Calu3 (cell line): Measurements from ENCODE around the gene ANO2. TPM values are rescaled to one million over a fixed set of nuclear protein-coding genes. Genes with fewer than 3 reads are reported as not detected.

Source experiments
- BruUV-seq: library from RNA; stranded (reverse); fragments of 400-500 nt; replicated peaks from 2 replicates; lab custom pipeline; 2021; lab: Mats Ljungman, UMichigan
- CTCF ChIA-PET: fragments of 300-600 bp; sonication (Branson Sonifier 250); formaldehyde crosslinking; loops from one replicate; lab custom pipeline; 2022; ENCODE audit warnings: antibody characterized with exemption; lab: Charles Lee
- DNase-seq: peaks from one replicate; pipeline ENCODE4 v3.0.0; 2022
- H3K27ac Mint-ChIP-seq: one replicate; pipeline ENCODE4 v1.8.0; 2022; ENCODE audit warnings: mixed read lengths; ENCODE audit not compliant: unreplicated experiment
- H3K27me3 Mint-ChIP-seq: one replicate; pipeline ENCODE4 v1.8.0; 2022; ENCODE audit warnings: mixed read lengths; ENCODE audit not compliant: unreplicated experiment
- H3K36me3 Mint-ChIP-seq: one replicate; pipeline ENCODE4 v1.8.0; 2022; ENCODE audit warnings: mild to moderate bottlenecking, moderate library complexity, mixed read lengths; ENCODE audit not compliant: insufficient read depth, unreplicated experiment
- H3K4me1 Mint-ChIP-seq: one replicate; pipeline ENCODE4 v1.8.0; 2022; ENCODE audit warnings: mild to moderate bottlenecking, low read depth, mixed read lengths; ENCODE audit not compliant: unreplicated experiment
- H3K4me3 Mint-ChIP-seq: one replicate; pipeline ENCODE4 v1.8.0; 2022; ENCODE audit warnings: mild to moderate bottlenecking, low read depth, moderate library complexity, mixed read lengths; ENCODE audit not compliant: unreplicated experiment
- H3K9me3 Mint-ChIP-seq: one replicate; pipeline ENCODE4 v1.8.0; 2022; ENCODE audit warnings: low read depth, mixed read lengths; ENCODE audit not compliant: unreplicated experiment
- intact Hi-C: fragments of 100-400 bp; cut with micrococcal nuclease; formaldehyde crosslinking; loops from one replicate; pipeline ENCODE4 v1.10.0; 2022; ENCODE audit not compliant: unreplicated experiment
- total RNA-seq: library from RNA; stranded (reverse); gene quantifications from 2 replicates; pipeline ENCODE4 v1.2.3, GENCODE V29; 2022
- TF ChIP-seq, protein P1 (sequence below): fragments of 200-600 bp; IDR thresholded peaks from one replicate; pipeline ENCODE4 v1.8.0; 2022; ENCODE audit warnings: antibody characterized with exemption; ENCODE audit not compliant: unreplicated experiment

Gene ANO2
- total RNA-seq, 1 experiment from 2014 or later = not detected

GRCh38 chr12:5742258-5742657 lies 202.8 kb downstream of the ANO2 start:
- no peak for DNase-seq
- no peak overlapping the region for H3K4me3 Mint-ChIP-seq
- H3K27me3 Mint-ChIP-seq = peaks cover 61% of the 10 kb centered on the region
- CTCF ChIA-PET = no interaction called here
- H3K9me3 Mint-ChIP-seq = no peaks in the 10 kb centered on the region
- H3K27ac Mint-ChIP-seq = no peak overlapping the region
- no TSS peak for BruUV-seq
- H3K36me3 Mint-ChIP-seq = no peaks in the 10 kb centered on the region
- intact Hi-C loops = no loop called here
- H3K4me1 Mint-ChIP-seq = no peaks in the 10 kb centered on the region
- TF ChIP-seq, protein P1, sequence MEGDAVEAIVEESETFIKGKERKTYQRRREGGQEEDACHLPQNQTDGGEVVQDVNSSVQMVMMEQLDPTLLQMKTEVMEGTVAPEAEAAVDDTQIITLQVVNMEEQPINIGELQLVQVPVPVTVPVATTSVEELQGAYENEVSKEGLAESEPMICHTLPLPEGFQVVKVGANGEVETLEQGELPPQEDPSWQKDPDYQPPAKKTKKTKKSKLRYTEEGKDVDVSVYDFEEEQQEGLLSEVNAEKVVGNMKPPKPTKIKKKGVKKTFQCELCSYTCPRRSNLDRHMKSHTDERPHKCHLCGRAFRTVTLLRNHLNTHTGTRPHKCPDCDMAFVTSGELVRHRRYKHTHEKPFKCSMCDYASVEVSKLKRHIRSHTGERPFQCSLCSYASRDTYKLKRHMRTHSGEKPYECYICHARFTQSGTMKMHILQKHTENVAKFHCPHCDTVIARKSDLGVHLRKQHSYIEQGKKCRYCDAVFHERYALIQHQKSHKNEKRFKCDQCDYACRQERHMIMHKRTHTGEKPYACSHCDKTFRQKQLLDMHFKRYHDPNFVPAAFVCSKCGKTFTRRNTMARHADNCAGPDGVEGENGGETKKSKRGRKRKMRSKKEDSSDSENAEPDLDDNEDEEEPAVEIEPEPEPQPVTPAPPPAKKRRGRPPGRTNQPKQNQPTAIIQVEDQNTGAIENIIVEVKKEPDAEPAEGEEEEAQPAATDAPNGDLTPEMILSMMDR = no peak

GRCh38 chr12:5739917-5740316 lies 205.1 kb downstream of the ANO2 start:
- no peak for DNase-seq
- Mint-ChIP-seq H3K36me3 (no peaks in the 10 kb centered on the region), H3K27me3 (peaks cover 60% of the 10 kb centered on the region), H3K4me1 (no peaks in the 10 kb centered on the region), H3K4me3 (no peak overlapping the region), H3K9me3 (no peaks in the 10 kb centered on the region), H3K27ac (no peak overlapping the region)
- BruUV-seq = no TSS peak
- CTCF ChIA-PET = no interaction called here
- TF ChIP-seq, protein P1 = no peak
- intact Hi-C loops = no loop called here

DNA sequence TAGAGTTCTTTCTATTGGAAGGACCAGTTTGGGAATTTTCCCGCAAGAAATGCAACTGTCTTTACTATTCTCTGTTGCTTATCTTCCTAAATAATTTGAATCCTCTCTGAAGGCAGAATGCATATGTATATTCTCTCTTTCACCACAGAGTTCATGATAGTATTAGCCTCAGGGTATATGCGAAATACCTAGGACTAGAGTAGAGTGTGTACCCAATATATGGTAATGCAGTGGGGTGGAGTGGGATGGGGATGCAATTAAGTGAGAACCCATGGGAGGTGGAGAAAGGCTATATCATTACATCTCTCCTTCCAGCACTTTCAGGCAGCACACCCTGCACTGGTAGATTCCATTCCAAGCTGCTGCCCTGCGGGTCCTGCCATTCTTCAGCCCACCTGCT lies 207.3 kb downstream of the ANO2 start:
- CTCF ChIA-PET = interaction anchor here (0.6 kb wide), 1 partner anchor 468 kb away, joined by 3 read pairs; no protein-coding TSS in a partner anchor
- Mint-ChIP-seq H3K27ac (no peak overlapping the region), H3K4me3 (no peak overlapping the region), H3K27me3 (peaks cover 52% of the 10 kb centered on the region), H3K36me3 (no peaks in the 10 kb centered on the region), H3K9me3 (no peaks in the 10 kb centered on the region), H3K4me1 (no peaks in the 10 kb centered on the region)
- DNase-seq = no peak
- BruUV-seq = no TSS peak
- intact Hi-C loops = no loop called here
- TF ChIP-seq, protein P1 = no peak

DNA sequence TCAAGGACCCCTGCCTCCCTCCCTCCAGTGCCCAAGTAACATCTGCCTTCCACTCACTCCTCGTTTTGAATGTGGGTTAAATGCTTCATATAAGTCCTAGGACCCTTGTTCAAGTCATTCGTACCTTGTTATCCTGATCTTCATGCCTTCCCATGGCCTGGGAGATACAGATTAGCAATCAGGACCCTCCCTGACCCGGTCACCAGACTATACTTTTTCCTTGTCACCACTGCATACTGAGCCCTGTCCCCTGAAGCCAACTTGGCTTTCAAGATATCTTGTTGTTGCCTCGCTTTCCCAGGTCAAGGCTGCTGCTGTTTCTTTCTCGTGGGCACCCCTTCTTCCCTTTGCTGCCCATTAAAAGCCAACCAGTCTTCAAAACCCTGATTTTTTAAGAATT lies 208.5 kb downstream of the ANO2 start:
- DNase-seq = no peak
- Mint-ChIP-seq H3K4me3 (no peak overlapping the region), H3K27ac (no peak overlapping the region), H3K9me3 (no peaks in the 10 kb centered on the region), H3K4me1 (no peaks in the 10 kb centered on the region), H3K27me3 (peaks cover 40% of the 10 kb centered on the region), H3K36me3 (no peaks in the 10 kb centered on the region)
- intact Hi-C loops = no loop called here
- TF ChIP-seq, protein P1 = no peak
- CTCF ChIA-PET = no interaction called here
- BruUV-seq = no TSS peak
